Aorta (tissue), 5 donors: ENCODE data around the gene KLHDC4. TPM values are rescaled to one million over a fixed set of nuclear protein-coding genes. Genes with fewer than 3 reads are reported as not detected.
"Not testable (repeated sequence)": the region's sequence is repeated elsewhere in the genome, so short reads cannot be mapped to it uniquely, and the experiment has no call there.

Source experiments
- ATAC-seq: fragments of 200-7000 bp; cut with Tn5 transposase; one replicate; pipeline ENCODE4 v1.9.1; 2022; ENCODE audit warnings: moderate library complexity; ENCODE audit not compliant: low FRiP score
- DNase-seq, 2 donors: peaks; one replicate each; pipeline ENCODE4 v3.0.0-alpha.2; 2020
- H3K27ac ChIP-seq, 2 donors: one replicate each; pipeline ENCODE4 v1.5.1; 2013; ENCODE audit warnings: low read length in 2 of 2, mild to moderate bottlenecking in 2 of 2, moderate library complexity in 2 of 2, control low read depth in 1 of 2, inconsistent platforms in 1 of 2, low read depth in 1 of 2
- H3K27me3 ChIP-seq, 2 donors: one replicate each; pipeline ENCODE4 v1.6.1; 2013; ENCODE audit warnings: control low read depth in 1 of 2, low read length in 1 of 2, mild to moderate bottlenecking in 1 of 2, moderate library complexity in 1 of 2; ENCODE audit not compliant: insufficient read depth in 2 of 2, control insufficient read depth in 1 of 2
- H3K36me3 ChIP-seq, 2 donors: one replicate each; pipeline ENCODE4 v1.6.1; 2013; ENCODE audit warnings: control low read depth in 1 of 2, low read length in 1 of 2, mild to moderate bottlenecking in 1 of 2; ENCODE audit not compliant: insufficient read depth in 2 of 2, control insufficient read depth in 1 of 2
- H3K4me1 ChIP-seq, 2 donors: one replicate each; pipeline ENCODE4 v1.6.1; 2013; ENCODE audit warnings: low read length in 2 of 2, control low read depth in 1 of 2, mild to moderate bottlenecking in 1 of 2, moderate library complexity in 1 of 2; ENCODE audit not compliant: insufficient read depth in 2 of 2, control insufficient read depth in 1 of 2
- H3K4me3 ChIP-seq, 2 donors: one replicate each; pipeline ENCODE4 v1.5.1; 2013; ENCODE audit warnings: low read length in 2 of 2, control low read depth in 1 of 2, mild to moderate bottlenecking in 1 of 2
- H3K9me3 ChIP-seq: one replicate; pipeline ENCODE4 v1.6.1; 2013; ENCODE audit warnings: mild to moderate bottlenecking, low read length; ENCODE audit not compliant: control insufficient read depth
- WGBS, 2 donors: extraction: QIAGEN DNeasy Blood & Tissue Kit; methylation state at CpG; one replicate each; pipeline ENCODE4 v1.1.7; 2013; 5-methylcytosine and 5-hydroxymethylcytosine counted together
- intact Hi-C, 2 donors: fragments of 100-400 bp; cut with DNase I; formaldehyde crosslinking; loops; one replicate each; pipeline versions ENCODE4 v1.14.2 to v1.15.0; 2022
- polyA plus RNA-seq, 2 donors: library from polyadenylated mRNA; stranded (reverse); fragments of 200-250 nt; gene quantifications; one replicate each; pipeline ENCODE4 v1.2.3, GENCODE V29; 2013
- total RNA-seq, 2 donors: library from RNA; stranded (reverse); fragmentation: NEBNext Ultra II Directional; extraction: Animal tissue kit (Norgen Biotek cat#: 25700); gene quantifications; one replicate each; pipeline ENCODE4 v1.2.1, GENCODE V29; 2021
- donor health status: healthy with polysubstance abuse.
- donor health status: Bipolar disorder and iron deficiency.
- donor health status: DM: no; HTN: no; CAD: no.
- donor health status: DM: no; HTN: no; CAD: no.
- donor health status: DM: yes; HTN: yes; CAD: no.

The KLHDC4 gene
- total and polyA plus RNA-seq, 4 donors, result 12.0 to 52.3 (median 36.1) TPM

- WGBS, 2 donors, result 49 to 57% methylated on average over 17 of the region's 17 CpGs
- Histone ChIP-seq H3K27me3 (no peaks in the 10 kb centered on the region), H3K4me3 (no peak overlapping the region), H3K36me3 (no peaks in the 10 kb centered on the region), H3K4me1 (no peaks in the 10 kb centered on the region), H3K27ac (no peak overlapping the region), H3K9me3 (no peaks in the 10 kb centered on the region)
- intact Hi-C loops, result loop anchor here in 1 of 2 donors (5.0 kb wide), 1 partner anchor 47 kb away; no protein-coding TSS in a partner anchor
- ATAC-seq (peak; percentile 71), DNase-seq (no peak)
Measured at GRCh38 chr16:87790292-87791100, 24.7 kb upstream of the KLHDC4 start.

GRCh38 chr16:87789437-87790291 lies 23.9 kb upstream of the KLHDC4 start:
- H3K27ac ChIP-seq, result no peak overlapping the region
- intact Hi-C loops, result loop anchor here in 1 of 2 donors (5.0 kb wide), 1 partner anchor 48 kb away; no protein-coding TSS in a partner anchor
- no peaks in the 10 kb centered on the region for H3K27me3 ChIP-seq
- 59 to 63% methylated on average over 20 of the region's 20 CpGs for WGBS, 2 donors
- no peaks in the 10 kb centered on the region for H3K36me3 ChIP-seq
- no peaks in the 10 kb centered on the region for H3K9me3 ChIP-seq
- ATAC-seq, result no peak
- H3K4me3 ChIP-seq, result no peak overlapping the region
- no peak for DNase-seq
- no peaks in the 10 kb centered on the region for H3K4me1 ChIP-seq

- H3K4me1 ChIP-seq, H3K27ac ChIP-seq, intact Hi-C loops, DNase-seq, H3K9me3 ChIP-seq, ATAC-seq, H3K4me3 ChIP-seq, H3K36me3 ChIP-seq, H3K27me3 ChIP-seq: not testable (repeated sequence)
- WGBS, 2 donors, result 92% methylated on average over 10 of the region's 10 CpGs
Measured at GRCh38 chr16:87788730-87789436, 23.1 kb upstream of the KLHDC4 start.

GRCh38 chr16:87787451-87788091 lies 21.8 kb upstream of the KLHDC4 start:
- intact Hi-C loops, H3K9me3 ChIP-seq, DNase-seq, H3K27me3 ChIP-seq, ATAC-seq, H3K4me3 ChIP-seq, H3K36me3 ChIP-seq, H3K27ac ChIP-seq, H3K4me1 ChIP-seq: not testable (repeated sequence)
- 91 to 94% methylated on average over 2 of the region's 2 CpGs for WGBS, 2 donors

GRCh38 chr16:87784812-87785211 lies 19.0 kb upstream of the KLHDC4 start:
- no peak overlapping the region for H3K4me3 ChIP-seq
- intact Hi-C loops, result no loop called here
- no peaks in the 10 kb centered on the region for H3K27me3 ChIP-seq
- H3K4me1 ChIP-seq, result no peaks in the 10 kb centered on the region
- no peaks in the 10 kb centered on the region for H3K36me3 ChIP-seq
- WGBS, 2 donors, result 29 to 30% methylated on average over 10 of the region's 10 CpGs
- DNase-seq (no peak), ATAC-seq (no peak)
- H3K9me3 ChIP-seq, result no peaks in the 10 kb centered on the region
- H3K27ac ChIP-seq, result no peak overlapping the region

- no peaks in the 10 kb centered on the region for H3K27me3 ChIP-seq
- no peaks in the 10 kb centered on the region for H3K4me1 ChIP-seq
- H3K27ac ChIP-seq, result no peak overlapping the region
- 81 to 87% methylated on average over 4 of the region's 4 CpGs for WGBS, 2 donors
- H3K36me3 ChIP-seq, result no peaks in the 10 kb centered on the region
- no peaks in the 10 kb centered on the region for H3K9me3 ChIP-seq
- no peak overlapping the region for H3K4me3 ChIP-seq
- DNase-seq (no peak), ATAC-seq (no peak)
- intact Hi-C loops, result no loop called here
Measured at GRCh38 chr16:87782033-87782432, 16.2 kb upstream of the KLHDC4 start.

- no peaks in the 10 kb centered on the region for H3K9me3 ChIP-seq
- H3K4me1 ChIP-seq, result no peaks in the 10 kb centered on the region
- peak in 1 of 2 donors; percentile 83 for DNase-seq
- H3K4me3 ChIP-seq, result no peak overlapping the region
- H3K27me3 ChIP-seq, result no peaks in the 10 kb centered on the region
- no peaks in the 10 kb centered on the region for H3K36me3 ChIP-seq
- ATAC-seq, result no peak
- H3K27ac ChIP-seq, result no peak overlapping the region
- intact Hi-C loops, result no loop called here
- 86% methylated on average over 10 of the region's 10 CpGs for WGBS, 2 donors
Measured at GRCh38 chr16:87780385-87780989, 14.7 kb upstream of the KLHDC4 start.
